Muscle layer of colon (tissue), 2 donors: ENCODE measurements around the gene ADISSP.
"Not testable (repeated sequence)": the region's sequence is repeated elsewhere in the genome, so short reads cannot be mapped to it uniquely, and the experiment has no call there.

Experiments
- H3K27ac ChIP-seq: one replicate; pipeline ENCODE4 v1.7.0; 2013; ENCODE audit warnings: low read depth, mild to moderate bottlenecking, low read length, moderate library complexity
- H3K27me3 ChIP-seq, 2 donors: one replicate each; pipeline ENCODE4 v1.7.0; 2013; ENCODE audit warnings: low read length in 2 of 2, mild to moderate bottlenecking in 2 of 2; ENCODE audit not compliant: insufficient read depth in 2 of 2, control insufficient read depth in 1 of 2
- H3K36me3 ChIP-seq: one replicate; pipeline ENCODE4 v1.7.0; 2013; ENCODE audit warnings: mild to moderate bottlenecking, low read length; ENCODE audit not compliant: insufficient read depth
- H3K4me1 ChIP-seq: one replicate; pipeline ENCODE4 v1.7.0; 2013; ENCODE audit warnings: mild to moderate bottlenecking, low read length; ENCODE audit not compliant: insufficient read depth
- H3K4me3 ChIP-seq, 2 donors: one replicate each; pipeline ENCODE4 v1.7.0; 2013; ENCODE audit warnings: low read length in 2 of 2, low read depth in 1 of 2, mild to moderate bottlenecking in 1 of 2, moderate library complexity in 1 of 2
- H3K9ac ChIP-seq: one replicate; pipeline ENCODE4 v1.7.0; 2013; ENCODE audit warnings: low read length
- H3K9me3 ChIP-seq: one replicate; pipeline ENCODE4 v1.7.0; 2013; ENCODE audit warnings: mild to moderate bottlenecking, low read length
- donor health status: abdominal sarcoma.
- donor health status: Adenocarcinoma of cecum.

The ADISSP gene

DNA sequence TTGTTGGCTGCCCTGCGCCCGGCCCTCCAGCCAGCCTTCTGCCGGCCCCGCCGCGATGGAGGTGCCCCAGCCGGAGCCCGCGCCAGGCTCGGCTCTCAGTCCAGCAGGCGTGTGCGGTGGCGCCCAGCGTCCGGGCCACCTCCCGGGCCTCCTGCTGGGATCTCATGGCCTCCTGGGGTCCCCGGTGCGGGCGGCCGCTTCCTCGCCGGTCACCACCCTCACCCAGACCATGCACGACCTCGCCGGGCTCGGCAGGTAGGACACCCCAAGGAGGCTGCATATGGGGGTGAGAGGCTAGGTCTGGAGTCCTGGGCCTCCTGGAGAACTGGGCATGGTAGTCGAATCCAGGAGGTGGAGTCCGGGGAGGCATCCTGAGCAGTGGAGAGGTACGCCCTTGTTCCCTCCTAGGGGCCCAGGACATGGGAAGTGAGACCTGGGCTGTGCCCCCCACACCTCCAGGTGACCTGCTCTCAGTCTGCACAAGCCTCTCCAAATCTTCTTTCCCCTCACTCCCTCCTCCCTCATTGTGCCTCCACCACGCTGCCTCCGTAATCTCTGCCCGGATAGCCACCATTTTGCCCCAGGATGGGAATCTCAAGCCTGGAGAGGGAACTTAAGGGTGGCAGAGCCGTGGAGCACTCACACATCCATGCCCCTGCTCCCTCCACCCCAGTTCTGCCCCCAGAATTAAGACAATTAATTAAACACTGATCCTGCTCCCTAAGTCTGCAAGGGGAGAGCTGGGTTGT, 29.1 kb upstream of the ADISSP start:
- no peaks in the 10 kb centered on the region for H3K9me3 ChIP-seq
- H3K9ac ChIP-seq: peak overlapping the region; percentile 33
- H3K27ac ChIP-seq: peak overlapping the region; percentile 44

DNA sequence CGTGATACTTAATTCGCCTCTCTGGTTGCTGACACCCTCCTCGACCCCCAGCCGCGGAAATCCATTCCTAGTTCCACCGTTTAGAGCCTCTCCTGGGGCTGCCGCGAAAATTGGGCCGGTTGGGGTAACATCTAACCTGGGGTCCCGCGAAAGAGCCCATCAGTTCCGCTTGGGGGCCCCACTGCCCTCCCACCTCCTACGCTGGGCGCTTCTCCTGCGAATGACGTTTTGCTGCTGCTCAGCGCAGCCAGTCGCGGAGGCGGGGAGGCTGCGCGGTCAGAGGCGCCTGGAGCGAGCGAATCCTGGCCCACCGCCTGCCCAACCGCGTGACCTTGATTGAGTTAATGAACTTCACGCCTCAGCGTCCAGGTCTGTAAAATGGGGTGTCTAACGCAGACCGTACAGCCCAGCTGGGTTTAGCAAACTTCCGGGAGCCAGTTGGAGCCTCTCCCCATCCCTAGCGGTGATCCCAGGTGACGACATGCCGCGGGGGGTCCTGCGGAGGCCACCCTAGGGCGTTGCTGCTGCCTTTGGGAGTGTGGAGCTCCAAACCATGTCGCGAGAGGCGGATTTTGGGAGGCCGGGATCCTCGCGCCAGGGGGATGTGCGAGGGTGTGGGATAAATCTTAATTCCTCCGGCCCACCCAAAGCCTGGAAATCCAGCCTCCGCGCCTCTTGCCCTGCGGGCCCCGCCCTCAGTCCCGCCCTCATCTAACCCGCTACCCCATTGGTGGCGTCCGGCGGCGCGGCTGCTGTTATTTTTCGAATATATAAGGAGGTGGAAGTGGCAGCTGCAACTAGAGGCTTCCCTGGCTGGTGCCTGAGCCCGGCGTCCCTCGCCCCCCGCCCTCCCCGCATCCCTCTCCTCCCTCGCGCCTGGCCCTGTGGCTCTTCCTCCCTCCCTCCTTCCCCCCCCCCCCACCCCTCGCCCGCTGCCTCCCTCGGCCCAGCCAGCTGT, 28.2 kb upstream of the ADISSP start, which contains the start of gene CDC25B:
CDC25B (plus strand) TSS at position 800 of the 958 bp plus-strand sequence. CDS start 222 bp downstream, outside the sequence.
- Histone ChIP-seq H3K27ac (peak within 1 kb of the TSS; percentile 87), H3K9ac (peak within 1 kb of the TSS; percentile 86), H3K4me3 (peak within 1 kb of the TSS; percentile 62 to 82), H3K36me3 (peaks cover 17% of the 10 kb centered on the region), H3K4me1 (peaks cover 41% of the 10 kb centered on the region), H3K27me3 (no peaks in the 10 kb centered on the region), H3K9me3 (no peaks in the 10 kb centered on the region)

More for the DNA sequence above, 29.1 kb upstream of the ADISSP start:
- Histone ChIP-seq H3K4me1 (peaks cover 41% of the 10 kb centered on the region), H3K27me3 (no peaks in the 10 kb centered on the region), H3K4me3 (peak overlapping the region; percentile 53 to 61), H3K36me3 (peaks cover 25% of the 10 kb centered on the region)

DNA sequence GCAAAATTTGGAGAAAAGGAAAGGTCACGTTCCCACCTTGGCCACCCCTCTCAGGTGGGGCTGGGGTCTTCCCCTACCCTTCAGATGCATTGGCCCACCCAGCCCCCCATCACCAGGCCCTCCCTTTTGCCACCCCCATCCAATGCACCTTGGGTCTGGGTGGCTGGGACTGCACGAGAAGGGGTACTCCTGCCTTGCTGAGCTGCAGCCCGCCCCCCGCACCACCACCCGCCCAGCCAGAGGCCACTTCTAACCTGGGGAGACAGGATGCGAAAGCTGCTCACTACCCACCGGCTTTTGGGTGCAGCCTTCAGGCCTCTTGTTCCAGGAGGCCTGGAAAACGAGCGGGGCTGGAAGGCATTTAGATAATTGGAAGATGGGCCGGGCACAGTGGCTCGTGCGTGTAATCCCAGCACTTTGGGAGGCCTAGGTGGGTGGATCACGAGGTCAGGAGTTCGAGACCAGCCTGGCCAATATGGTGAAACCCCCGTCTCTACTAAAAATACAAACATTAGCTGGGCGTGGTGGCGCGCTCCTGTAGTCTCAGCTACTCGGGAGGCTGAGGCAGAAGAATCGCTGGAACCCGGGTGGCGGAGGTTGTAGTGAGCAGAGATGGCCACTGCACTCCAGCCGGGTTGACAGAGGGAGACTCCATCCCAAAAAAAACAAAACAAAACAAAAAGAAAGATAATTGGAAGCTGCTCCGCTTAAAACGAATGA, 27.3 kb upstream of the ADISSP start:
- H3K27me3 ChIP-seq: no peaks in the 10 kb centered on the region
- peaks cover 40% of the 10 kb centered on the region for H3K4me1 ChIP-seq
- H3K9ac ChIP-seq: peak overlapping the region; percentile 86
- peaks cover 8% of the 10 kb centered on the region for H3K36me3 ChIP-seq
- H3K27ac ChIP-seq: peak overlapping the region; percentile 87
- H3K4me3 ChIP-seq: peak overlapping the region in 1 of 2 donors; percentile 82
- H3K9me3 ChIP-seq: no peaks in the 10 kb centered on the region

DNA sequence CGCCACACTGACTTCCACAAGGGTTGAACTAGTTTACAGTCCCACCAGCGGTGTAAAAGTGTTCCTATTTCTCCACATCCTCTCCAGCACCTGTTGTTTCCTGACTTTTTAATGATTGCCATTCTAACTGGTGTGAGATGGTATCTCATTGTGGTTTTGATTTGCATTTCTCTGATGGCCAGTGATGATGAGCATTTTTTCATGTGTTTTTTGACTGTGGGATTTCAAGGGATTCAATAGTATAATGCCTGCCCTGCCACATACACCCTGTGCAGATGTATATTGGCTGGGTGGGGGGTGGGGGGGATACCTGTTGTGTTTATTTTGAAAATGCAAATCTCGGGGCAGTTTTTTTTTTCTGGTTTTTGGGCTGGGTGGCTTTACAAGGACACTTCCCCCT, 26.6 kb upstream of the ADISSP start:
- H3K27ac ChIP-seq, H3K4me3 ChIP-seq, H3K36me3 ChIP-seq, H3K9ac ChIP-seq, H3K9me3 ChIP-seq, H3K27me3 ChIP-seq: not testable (repeated sequence)
- peaks cover 33% of the 10 kb centered on the region for H3K4me1 ChIP-seq

DNA sequence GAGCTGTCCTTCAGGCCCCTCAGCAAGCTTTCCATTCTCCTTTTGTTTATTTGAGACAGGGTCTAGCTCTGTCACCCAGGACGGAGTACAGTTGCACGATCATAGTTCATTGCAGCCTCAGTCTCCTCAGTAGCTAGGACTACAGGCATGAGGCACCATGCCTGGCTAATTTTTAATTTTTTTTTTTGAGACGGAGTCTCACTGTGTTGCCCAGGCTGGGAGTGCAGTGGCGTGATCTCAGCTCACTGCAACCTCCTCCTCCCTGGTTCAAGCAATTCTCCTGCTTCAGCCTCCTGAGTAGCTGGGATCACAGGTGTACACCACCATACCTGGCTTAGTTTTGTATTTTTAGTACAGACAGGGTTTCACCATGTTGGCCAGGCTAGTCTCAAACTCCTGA, 21.6 kb upstream of the ADISSP start:
- H3K27me3 ChIP-seq, H3K27ac ChIP-seq: not testable (repeated sequence)
- peaks cover 22% of the 10 kb centered on the region for H3K4me1 ChIP-seq

DNA sequence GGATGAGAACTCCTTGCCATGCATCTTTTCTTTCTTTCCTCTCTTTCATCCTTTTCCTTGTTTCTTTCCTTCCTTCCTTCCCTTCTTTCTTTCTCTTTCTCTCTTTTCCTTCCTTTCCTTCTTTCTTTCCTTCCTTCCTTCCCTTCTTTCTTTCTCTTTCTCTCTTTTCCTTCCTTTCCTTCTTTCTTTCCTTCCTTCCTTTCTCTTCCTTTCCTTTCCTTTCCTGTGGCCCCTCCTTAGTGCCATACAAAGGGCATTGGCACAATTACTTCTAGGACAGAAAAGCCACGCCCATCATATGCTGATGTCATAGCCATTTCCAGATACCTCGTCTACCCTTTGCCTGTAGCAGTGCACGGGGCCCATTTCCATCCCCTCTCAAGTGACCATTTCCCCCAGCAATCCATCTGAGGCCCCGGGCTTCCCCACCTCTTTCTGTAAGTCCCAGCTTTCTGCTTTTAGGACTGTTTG, 21.2 kb upstream of the ADISSP start:
- no peaks in the 10 kb centered on the region for H3K27me3 ChIP-seq
- H3K27ac ChIP-seq: no peak overlapping the region
- peaks cover 26% of the 10 kb centered on the region for H3K4me1 ChIP-seq
- no peaks in the 10 kb centered on the region for H3K36me3 ChIP-seq
- no peaks in the 10 kb centered on the region for H3K9me3 ChIP-seq
- H3K4me3 ChIP-seq: no peak overlapping the region
- H3K9ac ChIP-seq: no peak overlapping the region

More for the DNA sequence above, 21.6 kb upstream of the ADISSP start:
- H3K4me3 ChIP-seq, H3K9me3 ChIP-seq, H3K9ac ChIP-seq, H3K36me3 ChIP-seq: not testable (repeated sequence)

DNA sequence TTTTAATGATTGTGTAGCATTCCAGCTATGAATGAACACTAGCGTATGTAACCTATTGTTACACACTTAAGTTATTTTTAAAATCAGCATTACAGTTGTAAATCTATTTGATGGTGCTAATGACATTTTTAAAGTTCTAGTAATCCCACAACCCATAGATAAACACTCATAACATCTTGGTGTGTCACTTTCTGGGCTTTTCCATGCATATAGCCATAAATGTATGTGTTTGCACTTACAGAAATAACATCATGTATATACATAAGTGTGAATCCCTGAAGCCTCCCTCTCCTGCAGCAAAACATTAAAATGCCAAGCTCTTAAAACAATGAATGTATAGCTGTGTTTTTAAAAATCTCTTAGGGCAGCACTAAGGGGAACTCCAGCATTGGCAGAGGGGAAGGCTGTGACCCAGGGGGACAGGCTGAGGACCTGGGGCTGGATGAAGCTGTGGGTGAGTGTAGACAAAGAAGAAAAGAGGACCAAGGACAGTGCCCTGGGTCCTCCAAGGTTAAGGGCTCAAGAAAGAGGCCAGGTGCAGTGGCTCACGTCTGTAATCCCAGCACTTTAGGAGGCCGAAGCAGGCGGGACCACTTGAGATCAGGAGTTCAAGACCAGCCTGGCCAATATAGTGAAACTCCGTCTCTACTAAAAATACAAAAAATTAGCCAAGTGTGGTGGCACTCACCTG, 19.9 kb upstream of the ADISSP start:
- Histone ChIP-seq H3K27ac (peak overlapping the region; percentile 42), H3K9me3 (no peaks in the 10 kb centered on the region), H3K36me3 (no peaks in the 10 kb centered on the region), H3K9ac (peak overlapping the region; percentile 27), H3K4me3 (no peak overlapping the region), H3K4me1 (peaks cover 31% of the 10 kb centered on the region), H3K27me3 (no peaks in the 10 kb centered on the region)

DNA sequence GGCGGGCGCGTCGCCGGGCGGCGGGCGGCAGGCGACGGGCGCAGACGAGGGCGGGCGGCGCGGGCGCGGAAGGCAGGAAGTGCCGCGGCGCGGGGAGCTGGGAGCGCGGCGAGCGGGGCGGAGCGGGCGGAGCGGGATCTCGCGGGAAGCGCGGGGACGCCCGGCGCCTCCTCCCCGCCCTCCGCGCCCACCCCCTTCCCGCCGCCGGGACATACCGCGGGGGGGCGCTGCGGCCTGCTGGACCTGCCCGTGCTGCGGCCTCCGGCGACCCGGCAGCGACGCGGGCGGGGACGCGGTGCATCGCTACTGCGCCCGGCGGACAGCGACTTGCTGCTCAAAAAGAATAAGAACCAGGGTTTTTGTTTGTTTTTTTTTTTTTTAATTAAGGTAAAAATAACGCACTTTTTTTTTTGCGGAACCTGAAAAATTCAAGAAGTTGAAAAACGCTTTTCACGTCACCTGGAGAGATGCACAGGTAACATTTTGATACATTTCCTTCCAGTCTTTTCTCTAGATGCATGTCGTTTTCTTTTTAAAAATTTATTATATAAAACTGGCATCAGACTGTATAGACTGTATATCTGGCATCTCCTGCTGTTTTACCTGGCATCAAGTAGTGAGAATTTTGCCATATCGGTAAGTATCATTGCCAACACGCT, 19.2 kb upstream of the ADISSP start, which contains the start of gene CENPB:
CENPB (minus strand) TSS at position 76 of the 659 bp plus-strand sequence. CDS start 257 bp downstream, outside the sequence.
- peaks cover 31% of the 10 kb centered on the region for H3K4me1 ChIP-seq
- H3K36me3 ChIP-seq: no peaks in the 10 kb centered on the region
- H3K9me3 ChIP-seq: no peaks in the 10 kb centered on the region
- peak within 1 kb of the TSS; percentile 71 to 84 for H3K4me3 ChIP-seq
- H3K9ac ChIP-seq: peak within 1 kb of the TSS; percentile 57
- no peaks in the 10 kb centered on the region for H3K27me3 ChIP-seq
- peak within 1 kb of the TSS; percentile 78 for H3K27ac ChIP-seq

DNA sequence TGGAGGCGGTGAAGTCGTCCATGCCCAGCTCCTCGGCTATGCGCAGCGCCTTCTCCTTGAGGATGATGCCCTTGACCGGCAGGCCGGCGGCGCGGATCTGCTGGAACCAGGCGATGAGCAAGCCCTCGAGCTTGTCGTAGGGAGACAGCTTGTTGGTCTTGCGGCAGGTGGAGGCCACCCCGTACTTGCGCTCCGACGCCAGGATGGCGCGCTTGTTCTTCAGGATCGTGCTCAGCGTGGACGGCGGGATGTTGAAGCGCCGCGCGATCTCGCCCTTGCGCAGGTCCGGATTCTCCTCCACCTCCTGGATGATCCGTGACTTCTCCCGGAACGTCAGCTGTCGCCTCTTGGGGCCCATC, 18.6 kb upstream of the ADISSP start:
- peak overlapping the region; percentile 57 for H3K9ac ChIP-seq
- H3K27ac ChIP-seq: peak overlapping the region; percentile 78
- peaks cover 36% of the 10 kb centered on the region for H3K4me1 ChIP-seq
- H3K4me3 ChIP-seq: peak overlapping the region; percentile 71 to 84
- no peaks in the 10 kb centered on the region for H3K27me3 ChIP-seq
- no peaks in the 10 kb centered on the region for H3K9me3 ChIP-seq
- no peaks in the 10 kb centered on the region for H3K36me3 ChIP-seq
